Nephron progenitor cell (in vitro differentiated cells): Measurements from ENCODE around the gene ELF1.
A peak's percentile ranks its signal among the peaks of the same experiment; 100 is the strongest.

Source experiments
- DNase-seq: peaks from one replicate; pipeline ENCODE4 v3.0.0; 2021
- H3K27ac Mint-ChIP-seq: 2 replicates; pipeline ENCODE4 v1.8.0; 2021; ENCODE audit warnings: mild to moderate bottlenecking, moderate library complexity, mixed read lengths
- H3K27me3 Mint-ChIP-seq: 2 replicates; pipeline ENCODE4 v1.8.0; 2021; ENCODE audit warnings: mild to moderate bottlenecking, low read depth, mixed read lengths; ENCODE audit not compliant: poor library complexity
- H3K36me3 Mint-ChIP-seq: 2 replicates; pipeline ENCODE4 v1.8.0; 2021; ENCODE audit warnings: low read depth, mixed read lengths
- H3K4me1 Mint-ChIP-seq: 2 replicates; pipeline ENCODE4 v1.8.0; 2021; ENCODE audit warnings: mixed read lengths
- H3K4me3 Mint-ChIP-seq: 2 replicates; pipeline ENCODE4 v1.8.0; 2021; ENCODE audit warnings: mild to moderate bottlenecking, moderate library complexity, mixed read lengths
- H3K9me3 Mint-ChIP-seq: 2 replicates; pipeline ENCODE4 v1.8.0; 2021; ENCODE audit warnings: mild to moderate bottlenecking, moderate library complexity, mixed read lengths
- CTCF ChIP-seq: fragments of 200-600 bp; sonication (generic); IDR thresholded peaks from 2 replicates; pipeline ENCODE4 v1.5.0; 2021; ENCODE audit warnings: antibody characterized with exemption

The ELF1 gene

DNA sequence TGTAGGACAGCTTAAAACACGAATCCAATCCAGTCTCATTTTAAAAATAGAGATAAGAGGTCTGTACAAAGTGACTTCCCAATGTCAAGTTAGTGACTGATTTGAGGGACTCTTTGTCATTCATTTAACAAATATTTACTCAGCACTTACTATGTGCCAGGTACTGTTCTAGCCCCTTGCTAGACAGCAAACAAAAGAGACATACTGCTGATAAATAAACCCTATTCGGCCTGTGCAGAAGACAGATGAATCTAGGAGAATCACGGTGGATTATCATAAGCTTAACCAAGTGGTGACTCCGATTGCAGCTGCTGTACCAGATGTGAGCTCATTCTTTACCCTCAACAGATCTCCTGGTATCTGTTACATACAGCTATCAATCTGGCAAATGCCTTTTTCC, 6.4 kb upstream of the ELF1 start:
- Mint-ChIP-seq H3K9me3 (no peaks in the 10 kb centered on the region), H3K4me3 (no peak overlapping the region), H3K27me3 (no peaks in the 10 kb centered on the region), H3K27ac (peak overlapping the region; percentile 55), H3K4me1 (peaks cover 6% of the 10 kb centered on the region), H3K36me3 (peaks cover 5% of the 10 kb centered on the region)
- DNase-seq = no peak
- no peak for TF ChIP-seq CTCF

- no peaks in the 10 kb centered on the region for H3K27me3 Mint-ChIP-seq
- H3K4me3 Mint-ChIP-seq = no peak overlapping the region
- DNase-seq = no peak
- H3K27ac Mint-ChIP-seq = no peak overlapping the region
- no peak for TF ChIP-seq CTCF
- no peaks in the 10 kb centered on the region for H3K36me3 Mint-ChIP-seq
- peaks cover 22% of the 10 kb centered on the region for H3K4me1 Mint-ChIP-seq
- H3K9me3 Mint-ChIP-seq = no peaks in the 10 kb centered on the region
Measured at GRCh38 chr13:41019578-41020347, 647 bp upstream of the ELF1 start.

GRCh38 chr13:41018602-41018948, 541 bp downstream of the ELF1 start:
- H3K9me3 Mint-ChIP-seq = no peaks in the 10 kb centered on the region
- TF ChIP-seq CTCF = no peak
- no peaks in the 10 kb centered on the region for H3K27me3 Mint-ChIP-seq
- peak overlapping the region; percentile 46 for H3K27ac Mint-ChIP-seq
- H3K4me1 Mint-ChIP-seq = peaks cover 22% of the 10 kb centered on the region
- no peak overlapping the region for H3K4me3 Mint-ChIP-seq
- no peaks in the 10 kb centered on the region for H3K36me3 Mint-ChIP-seq
- no peak for DNase-seq

GRCh38 chr13:41017817-41018601, 1.1 kb downstream of the ELF1 start:
- H3K27ac Mint-ChIP-seq = no peak overlapping the region
- no peak for DNase-seq
- no peaks in the 10 kb centered on the region for H3K27me3 Mint-ChIP-seq
- no peak for TF ChIP-seq CTCF
- H3K4me3 Mint-ChIP-seq = no peak overlapping the region
- H3K9me3 Mint-ChIP-seq = no peaks in the 10 kb centered on the region
- H3K36me3 Mint-ChIP-seq = peaks cover 4% of the 10 kb centered on the region
- H3K4me1 Mint-ChIP-seq = peaks cover 22% of the 10 kb centered on the region

DNA sequence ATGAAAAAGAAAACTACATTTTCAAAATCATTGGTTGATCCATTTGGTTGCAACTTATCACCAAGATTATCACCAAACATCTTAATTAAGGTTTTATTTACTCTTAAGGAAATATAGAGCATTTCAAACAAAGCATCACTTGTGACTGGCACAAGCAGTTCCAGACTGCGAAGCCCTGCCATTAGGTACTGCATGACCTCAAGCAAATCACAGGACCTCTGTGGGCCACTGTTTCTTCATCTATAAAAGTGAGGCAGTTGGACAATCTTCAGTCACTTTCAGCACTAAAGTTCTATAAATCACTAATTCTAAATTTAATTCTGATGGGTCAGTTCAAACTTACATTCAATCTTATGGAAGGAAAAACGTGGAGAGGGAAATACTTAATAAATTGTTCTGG, 2.0 kb downstream of the ELF1 start:
- DNase-seq = no peak
- H3K4me1 Mint-ChIP-seq = peaks cover 22% of the 10 kb centered on the region
- no peak for TF ChIP-seq CTCF
- no peak overlapping the region for H3K4me3 Mint-ChIP-seq
- H3K36me3 Mint-ChIP-seq = peaks cover 4% of the 10 kb centered on the region
- no peaks in the 10 kb centered on the region for H3K27me3 Mint-ChIP-seq
- no peaks in the 10 kb centered on the region for H3K9me3 Mint-ChIP-seq
- H3K27ac Mint-ChIP-seq = no peak overlapping the region
